MM.1S (cell line): Measurements from ENCODE around the gene DSN1.

Experiments
- DNase-seq: peaks from one replicate; pipeline ENCODE4 v3.0.0-alpha.2; 2015
- H2AFZ ChIP-seq: fragments of 300-600 bp; sonication (generic); 2 replicates; pipeline ENCODE4 v1.6.0; 2016; ENCODE audit warnings: antibody characterized with exemption, low read length
- H3F3A ChIP-seq: fragments of 300-600 bp; sonication (generic); 2 replicates; pipeline ENCODE4 v1.6.1; 2016; ENCODE audit warnings: mild to moderate bottlenecking, antibody characterized with exemption, low read length, moderate library complexity, mixed read lengths; ENCODE audit not compliant: insufficient read depth
- H3K27ac ChIP-seq: fragments of 300-600 bp; sonication (generic); 2 replicates; pipeline ENCODE4 v1.5.1; 2016; ENCODE audit warnings: mild to moderate bottlenecking, low read length
- H3K27me3 ChIP-seq: fragments of 300-600 bp; sonication (generic); replicated peaks from 2 replicates; pipeline ENCODE4 v1.6.0; 2016; ENCODE audit warnings: low read length; ENCODE audit not compliant: insufficient read depth
- H3K36me3 ChIP-seq: fragments of 300-600 bp; sonication (generic); replicated peaks from 2 replicates; pipeline ENCODE4 v1.6.1; 2016; ENCODE audit warnings: mild to moderate bottlenecking, low read length, mixed read lengths; ENCODE audit not compliant: insufficient read depth
- H3K4me1 ChIP-seq: fragments of 300-600 bp; sonication (generic); 2 replicates; pipeline ENCODE4 v1.6.1; 2016; ENCODE audit warnings: low read length, mixed read lengths
- H3K4me2 ChIP-seq: fragments of 300-600 bp; sonication (generic); 2 replicates; pipeline ENCODE4 v1.6.0; 2016; ENCODE audit warnings: low read depth, low read length
- H3K4me3 ChIP-seq: fragments of 300-600 bp; sonication (generic); 2 replicates; pipeline ENCODE4 v1.5.1; 2016; ENCODE audit warnings: low read length, mixed read lengths
- H3K79me2 ChIP-seq: fragments of 300-600 bp; sonication (generic); 2 replicates; pipeline ENCODE4 v1.6.1; 2016; ENCODE audit warnings: mixed run types, low read length, mixed read lengths
- H3K9ac ChIP-seq: fragments of 300-600 bp; sonication (generic); 2 replicates; pipeline ENCODE4 v1.6.1; 2016; ENCODE audit warnings: low read length, mixed read lengths
- H3K9me2 ChIP-seq: fragments of 300-600 bp; sonication (generic); replicated peaks from 2 replicates; pipeline ENCODE4 v1.6.1; 2016; ENCODE audit warnings: mild to moderate bottlenecking, low read length, mixed read lengths; ENCODE audit not compliant: insufficient read depth
- H3K9me3 ChIP-seq: fragments of 300-600 bp; sonication (generic); replicated peaks from 2 replicates; pipeline ENCODE4 v1.6.1; 2016; ENCODE audit warnings: mild to moderate bottlenecking, low read length, mixed read lengths; ENCODE audit not compliant: insufficient read depth
- H4K20me1 ChIP-seq: fragments of 300-600 bp; sonication (generic); 2 replicates; pipeline ENCODE4 v1.6.1; 2016; ENCODE audit warnings: mild to moderate bottlenecking, low read length, moderate library complexity, mixed read lengths; ENCODE audit not compliant: insufficient read depth
- CTCF ChIP-seq: fragments of 300-600 bp; sonication (generic); IDR thresholded peaks from 2 replicates; pipeline ENCODE4 v1.5.1; 2016; ENCODE audit warnings: antibody characterized with exemption, low read length, mixed read lengths
- EZH2 ChIP-seq: fragments of 300-600 bp; sonication (generic); optimal IDR thresholded peaks from 2 replicates; pipeline ENCODE3; 2017; ENCODE audit warnings: low read depth, mild to moderate bottlenecking, antibody characterized with exemption, low read length, mixed read lengths
- EZH2phosphoT487 ChIP-seq: fragments of 300-600 bp; sonication (generic); IDR thresholded peaks from 2 replicates; pipeline ENCODE4 v1.6.1; 2018; ENCODE audit warnings: antibody characterized with exemption, low read length

The DSN1 gene

GRCh38 chr20:36768768-36769430 is 4.7 kb downstream of the DSN1 start:
- H3F3A ChIP-seq, result no peaks in the 10 kb centered on the region
- H4K20me1 ChIP-seq, result no peaks in the 10 kb centered on the region
- H3K9ac ChIP-seq, result no peak overlapping the region
- no peaks in the 10 kb centered on the region for H3K36me3 ChIP-seq
- H3K79me2 ChIP-seq, result peaks cover 10% of the 10 kb centered on the region
- no peak for DNase-seq
- no peak overlapping the region for H2AFZ ChIP-seq
- no peaks in the 10 kb centered on the region for H3K9me2 ChIP-seq
- H3K27ac ChIP-seq, result no peak overlapping the region
- no peak overlapping the region for H3K4me3 ChIP-seq
- no peak for TF ChIP-seq CTCF
- TF ChIP-seq EZH2phosphoT487, result no peak
- no peak for TF ChIP-seq EZH2
- peaks cover 7% of the 10 kb centered on the region for H3K4me1 ChIP-seq
- H3K4me2 ChIP-seq, result no peak overlapping the region
- H3K27me3 ChIP-seq, result no peaks in the 10 kb centered on the region
- H3K9me3 ChIP-seq, result no peaks in the 10 kb centered on the region

GRCh38 chr20:36761125-36761524 is 12.4 kb downstream of the DSN1 start:
- Histone ChIP-seq H3K4me1 (peaks cover 12% of the 10 kb centered on the region), H3K9me2 (no peaks in the 10 kb centered on the region), H3K4me2 (no peak overlapping the region), H3K27me3 (no peaks in the 10 kb centered on the region), H3K36me3 (no peaks in the 10 kb centered on the region), H3K9me3 (no peaks in the 10 kb centered on the region), H3K79me2 (no peaks in the 10 kb centered on the region), H3K4me3 (no peak overlapping the region), H3F3A (no peaks in the 10 kb centered on the region), H4K20me1 (no peaks in the 10 kb centered on the region), H3K27ac (no peak overlapping the region), H3K9ac (no peak overlapping the region), H2AFZ (no peak overlapping the region)
- TF ChIP-seq EZH2 (no peak), EZH2phosphoT487 (no peak), CTCF (no peak)
- DNase-seq, result no peak

GRCh38 chr20:36760647-36761046 is 12.9 kb downstream of the DSN1 start:
- Histone ChIP-seq H3K4me1 (peaks cover 12% of the 10 kb centered on the region), H3K9ac (no peak overlapping the region), H3F3A (no peaks in the 10 kb centered on the region), H2AFZ (no peak overlapping the region), H3K9me2 (no peaks in the 10 kb centered on the region), H3K36me3 (no peaks in the 10 kb centered on the region), H4K20me1 (no peaks in the 10 kb centered on the region), H3K4me3 (no peak overlapping the region), H3K4me2 (no peak overlapping the region), H3K27ac (no peak overlapping the region), H3K9me3 (no peaks in the 10 kb centered on the region), H3K79me2 (no peaks in the 10 kb centered on the region), H3K27me3 (no peaks in the 10 kb centered on the region)
- TF ChIP-seq EZH2 (no peak), CTCF (no peak), EZH2phosphoT487 (no peak)
- no peak for DNase-seq
